Measurements from ENCODE around the gene ACCS.

Gene ACCS, protein sequence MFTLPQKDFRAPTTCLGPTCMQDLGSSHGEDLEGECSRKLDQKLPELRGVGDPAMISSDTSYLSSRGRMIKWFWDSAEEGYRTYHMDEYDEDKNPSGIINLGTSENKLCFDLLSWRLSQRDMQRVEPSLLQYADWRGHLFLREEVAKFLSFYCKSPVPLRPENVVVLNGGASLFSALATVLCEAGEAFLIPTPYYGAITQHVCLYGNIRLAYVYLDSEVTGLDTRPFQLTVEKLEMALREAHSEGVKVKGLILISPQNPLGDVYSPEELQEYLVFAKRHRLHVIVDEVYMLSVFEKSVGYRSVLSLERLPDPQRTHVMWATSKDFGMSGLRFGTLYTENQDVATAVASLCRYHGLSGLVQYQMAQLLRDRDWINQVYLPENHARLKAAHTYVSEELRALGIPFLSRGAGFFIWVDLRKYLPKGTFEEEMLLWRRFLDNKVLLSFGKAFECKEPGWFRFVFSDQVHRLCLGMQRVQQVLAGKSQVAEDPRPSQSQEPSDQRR

DNA sequence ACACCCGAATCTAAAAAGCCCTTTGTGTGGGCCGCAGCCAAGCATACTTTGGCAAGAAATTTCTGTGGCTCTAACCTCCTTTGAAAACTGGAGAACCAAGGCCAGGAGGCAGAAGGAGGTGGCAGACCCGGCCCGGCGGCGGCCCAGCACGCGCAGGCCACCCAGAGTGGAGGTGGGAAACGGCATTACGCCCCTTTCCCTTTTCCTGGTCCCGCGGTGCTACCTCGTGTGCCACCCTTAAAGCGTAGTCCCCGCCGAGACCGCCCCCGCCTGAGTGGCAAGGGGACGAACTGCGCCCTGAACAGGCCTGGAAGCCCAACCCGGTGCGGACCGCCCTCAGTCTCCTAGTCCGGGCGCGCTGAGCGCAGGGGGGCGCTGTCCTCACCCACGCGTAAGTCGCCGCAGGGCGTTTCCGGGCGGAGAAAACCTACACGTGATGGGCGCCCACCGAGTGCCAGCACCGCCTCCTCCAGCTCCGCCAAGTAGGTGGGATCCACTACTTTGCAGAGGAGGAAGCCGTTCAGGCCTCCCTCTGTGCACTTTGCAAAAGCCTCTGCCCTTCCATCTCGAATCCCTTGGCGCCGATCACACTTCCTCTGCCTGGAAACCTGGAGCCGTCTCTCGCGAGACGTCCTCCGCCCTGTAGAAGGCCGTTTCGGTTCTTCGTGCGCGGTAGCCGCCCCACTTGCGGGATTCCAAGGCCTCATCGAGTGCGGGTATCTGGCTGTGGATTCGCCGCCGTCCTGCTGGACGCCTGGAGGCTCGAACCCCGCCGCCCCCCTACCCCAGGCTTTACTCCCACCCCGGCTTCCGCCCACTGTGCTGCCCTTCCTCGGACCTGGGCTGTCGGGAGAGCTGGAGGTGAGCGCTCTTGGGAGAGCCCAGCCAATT lies at the start of gene ACCS:
Gene ACCS (plus strand): TSS at position 430 of the 891 bp plus-strand sequence. CDS start 1,358 bp downstream, outside the sequence.
- peak; percentile 98 for DNase-seq

DNA sequence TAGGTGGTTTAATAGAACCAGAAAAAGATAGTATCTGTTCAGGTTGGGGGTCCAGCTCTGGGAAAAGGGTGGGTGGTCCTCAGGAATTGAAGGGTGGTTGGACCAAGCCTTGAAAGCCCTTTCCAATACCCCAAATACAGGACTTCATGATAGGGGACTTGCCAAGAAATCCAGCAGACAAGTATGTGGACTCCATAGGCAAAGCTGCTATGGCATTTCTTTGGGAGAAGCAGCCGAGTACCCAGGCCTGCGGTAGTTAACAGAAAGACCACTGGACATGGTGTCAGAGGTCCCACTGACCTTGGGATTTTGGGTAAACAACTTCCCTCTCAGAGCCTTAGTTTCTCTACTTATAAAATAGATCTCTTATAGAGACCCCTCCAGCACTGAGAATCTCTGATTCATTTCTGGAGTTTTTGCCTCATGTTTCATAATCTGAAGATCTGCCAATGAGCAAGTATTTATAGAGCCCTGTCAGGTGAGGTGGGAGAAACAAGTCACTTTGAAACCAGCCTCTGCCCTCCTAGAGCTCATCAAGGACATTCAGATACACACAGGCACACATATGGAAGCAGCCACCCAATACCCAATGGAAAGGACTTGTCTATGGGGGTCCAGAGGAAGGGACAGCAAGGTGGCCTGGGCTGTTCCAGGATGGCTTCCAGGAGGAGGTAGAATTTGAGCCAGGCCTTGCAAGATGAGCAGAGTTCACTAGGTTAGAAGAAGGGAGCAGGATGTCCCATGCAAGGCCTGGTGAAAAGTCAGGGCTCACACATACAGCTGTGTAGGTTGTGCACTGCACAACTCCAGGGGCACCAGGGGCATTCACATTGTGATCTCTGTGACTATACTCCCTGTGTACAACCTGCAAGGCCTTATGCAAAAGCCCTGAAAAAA lies 49.3 kb upstream of the ACCS start:
- no peak for DNase-seq

DNA sequence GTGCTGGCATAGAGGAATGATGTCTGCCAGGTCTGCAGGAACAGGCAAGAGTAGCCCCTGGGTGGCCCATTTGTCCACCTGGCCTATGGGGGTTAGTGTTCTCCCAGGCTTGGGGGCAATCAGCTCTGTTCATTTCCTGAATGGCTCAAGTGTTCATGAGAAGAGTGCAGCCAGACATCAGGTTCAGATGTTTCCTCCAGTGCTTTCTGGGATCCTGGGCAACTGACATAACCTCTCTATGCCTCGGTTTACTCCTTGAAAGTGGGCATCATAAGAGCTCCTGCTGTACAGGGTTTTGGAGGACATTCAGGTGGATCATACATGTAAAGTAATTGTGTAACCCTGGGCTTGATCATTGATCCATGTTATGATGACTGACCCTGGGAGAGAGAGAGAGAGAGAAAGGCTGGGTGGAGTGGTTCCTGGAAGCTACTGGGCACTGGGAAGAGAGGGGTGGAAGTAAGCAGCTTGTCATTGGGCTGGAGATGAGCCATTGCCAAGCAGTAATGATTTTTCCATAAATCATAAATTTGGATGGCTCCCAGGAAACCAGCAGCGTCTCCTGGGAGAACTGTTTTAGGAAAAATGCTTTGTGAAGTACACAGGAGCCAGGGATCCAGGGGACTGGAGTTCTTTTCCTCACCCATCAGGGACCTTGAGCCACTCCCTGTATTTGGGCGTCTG lies 48.5 kb upstream of the ACCS start:
- no peak for DNase-seq

DNA sequence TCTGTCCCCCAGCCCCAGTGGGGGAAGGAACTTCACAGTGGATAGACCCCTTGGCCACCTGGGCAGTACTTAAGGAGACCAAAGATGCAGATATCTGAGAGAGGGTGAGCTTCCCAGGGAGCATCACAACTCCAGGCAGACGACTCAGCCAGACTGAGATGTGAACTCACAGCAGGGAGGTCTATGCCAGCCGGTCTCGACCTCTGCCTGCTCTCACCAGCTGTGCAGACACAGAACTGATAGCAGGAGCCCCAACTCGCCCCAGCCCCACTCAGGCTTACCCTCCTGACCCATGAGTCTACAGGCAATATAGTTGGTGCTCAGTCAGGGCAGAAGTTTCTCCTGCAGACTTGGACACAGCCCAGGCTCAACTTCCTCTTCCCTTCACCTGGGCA lies 47.9 kb upstream of the ACCS start:
- no peak for DNase-seq

DNA sequence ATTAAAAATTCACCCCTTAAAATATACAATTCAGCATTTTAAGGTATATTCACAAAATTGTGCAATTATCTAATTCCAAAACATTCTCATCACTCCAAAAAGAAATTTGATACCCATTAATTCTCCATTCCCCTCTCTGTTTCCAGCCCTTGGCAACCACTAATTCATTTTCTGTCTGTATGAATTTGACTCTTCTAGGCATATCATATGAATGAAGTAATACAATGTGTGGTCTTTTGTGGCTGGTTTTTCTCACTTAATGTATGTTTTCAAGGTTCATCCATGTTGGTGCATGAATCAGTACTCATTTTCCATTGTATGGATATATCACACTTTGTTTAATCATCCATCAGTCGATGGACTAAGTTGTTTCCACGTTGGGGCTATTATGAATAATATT lies 47.2 kb upstream of the ACCS start:
- DNase-seq = no peak

DNA sequence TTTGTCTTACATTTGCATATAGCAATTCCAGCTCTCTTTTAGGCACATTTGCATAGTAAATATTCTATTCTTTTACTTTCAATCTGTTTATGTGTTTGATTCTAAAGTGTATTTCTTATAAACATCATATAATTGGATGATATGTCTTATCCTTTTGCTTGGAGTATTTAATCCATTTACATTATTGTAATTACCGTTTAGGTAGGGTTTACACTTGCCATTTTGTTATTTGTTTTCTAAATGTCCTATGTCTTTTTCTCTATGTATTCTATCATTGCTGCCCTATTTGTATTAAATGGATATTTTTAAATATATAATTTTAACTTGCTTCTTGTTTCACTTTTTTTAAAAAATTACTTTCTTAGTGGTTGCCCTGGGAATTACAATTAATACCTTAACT lies 41.1 kb upstream of the ACCS start:
- no peak for DNase-seq

DNA sequence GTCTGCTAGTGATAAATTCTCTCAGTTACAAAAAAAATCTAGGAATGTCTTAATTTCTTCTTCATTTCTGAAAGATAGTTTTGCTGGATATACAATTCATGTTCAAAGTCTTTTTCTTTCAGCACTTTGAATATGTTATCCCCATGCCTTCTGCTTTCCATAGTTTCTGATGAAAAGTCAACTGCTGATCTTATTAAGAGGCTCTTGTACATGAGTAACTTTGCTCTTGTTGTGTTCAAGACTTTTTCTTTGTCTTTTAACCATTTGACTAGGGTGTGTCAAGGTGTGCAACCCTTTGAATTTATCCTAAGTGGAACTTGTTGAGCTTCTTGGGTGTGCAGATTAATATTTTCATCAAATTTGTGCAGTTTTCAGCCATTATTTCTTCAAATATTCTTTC lies 40.3 kb upstream of the ACCS start:
- no peak for DNase-seq

DNA sequence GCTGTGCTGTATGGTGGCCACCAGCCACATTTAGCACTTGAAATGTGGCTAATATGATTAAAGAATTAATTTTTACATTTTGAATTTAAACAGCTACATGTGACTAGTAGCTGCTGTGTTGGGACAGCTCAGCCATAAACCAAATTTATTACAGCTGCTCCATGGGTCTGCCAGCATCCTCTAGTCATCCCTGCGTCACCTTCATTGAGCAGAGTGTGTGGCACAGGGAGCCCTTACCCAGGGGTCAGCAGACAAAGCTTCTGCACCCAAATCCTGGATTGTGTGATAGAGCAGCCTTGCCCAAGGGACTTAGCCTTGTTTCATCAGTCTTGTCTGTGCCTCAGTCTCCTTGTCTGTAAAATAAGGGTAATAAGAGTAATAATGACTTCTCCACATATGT lies 37.7 kb upstream of the ACCS start:
- no peak for DNase-seq

DNA sequence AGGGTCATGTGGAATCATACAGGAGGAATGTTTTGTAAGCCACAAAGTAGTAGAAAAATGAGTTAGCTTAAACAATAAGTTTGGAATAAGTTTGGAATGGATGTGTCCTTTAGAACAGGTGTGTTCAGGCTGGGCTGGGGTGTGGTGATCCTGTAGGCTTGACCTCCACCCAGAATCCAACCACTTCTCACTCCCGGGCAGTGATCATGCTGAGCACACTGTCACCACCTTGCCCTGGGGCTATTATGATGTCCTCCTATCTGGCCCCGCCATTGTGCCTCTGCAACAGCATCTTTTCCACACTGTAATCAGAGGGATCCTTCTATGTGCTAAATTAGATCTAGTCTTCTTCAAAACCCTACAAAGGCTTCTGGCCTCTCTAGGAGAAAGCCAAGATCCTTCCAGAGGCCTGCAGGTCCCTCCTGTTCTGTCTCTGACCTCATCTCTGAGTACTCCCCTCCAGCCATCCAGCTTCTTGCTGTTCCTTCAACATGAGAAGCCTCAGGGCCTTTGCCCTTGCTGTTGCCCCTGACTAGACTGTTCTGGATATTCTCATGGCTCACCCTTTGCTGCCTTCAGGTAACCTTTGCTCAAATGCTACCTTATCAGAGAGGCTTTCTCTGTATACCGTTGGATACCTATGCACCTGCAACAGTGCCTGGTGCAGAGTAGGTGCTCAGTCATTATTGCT lies 37.1 kb upstream of the ACCS start:
- no peak for DNase-seq

DNA sequence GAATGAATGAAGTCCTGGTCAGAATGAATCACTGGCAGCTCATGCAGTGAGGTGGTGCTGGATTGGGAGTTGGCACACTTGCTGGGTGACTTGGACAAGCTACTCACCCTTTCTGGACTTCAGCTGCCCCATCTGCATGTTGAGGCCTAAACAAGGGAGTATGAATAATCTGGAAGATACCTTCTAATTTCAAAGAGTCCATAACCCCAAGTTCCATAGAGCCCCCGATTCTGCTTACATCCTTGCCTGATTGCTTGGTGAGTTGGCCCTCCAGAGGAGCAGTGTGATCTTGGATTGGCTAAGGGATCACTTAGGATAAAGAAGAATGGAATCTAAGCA lies 36.6 kb upstream of the ACCS start:
- DNase-seq = no peak

DNA sequence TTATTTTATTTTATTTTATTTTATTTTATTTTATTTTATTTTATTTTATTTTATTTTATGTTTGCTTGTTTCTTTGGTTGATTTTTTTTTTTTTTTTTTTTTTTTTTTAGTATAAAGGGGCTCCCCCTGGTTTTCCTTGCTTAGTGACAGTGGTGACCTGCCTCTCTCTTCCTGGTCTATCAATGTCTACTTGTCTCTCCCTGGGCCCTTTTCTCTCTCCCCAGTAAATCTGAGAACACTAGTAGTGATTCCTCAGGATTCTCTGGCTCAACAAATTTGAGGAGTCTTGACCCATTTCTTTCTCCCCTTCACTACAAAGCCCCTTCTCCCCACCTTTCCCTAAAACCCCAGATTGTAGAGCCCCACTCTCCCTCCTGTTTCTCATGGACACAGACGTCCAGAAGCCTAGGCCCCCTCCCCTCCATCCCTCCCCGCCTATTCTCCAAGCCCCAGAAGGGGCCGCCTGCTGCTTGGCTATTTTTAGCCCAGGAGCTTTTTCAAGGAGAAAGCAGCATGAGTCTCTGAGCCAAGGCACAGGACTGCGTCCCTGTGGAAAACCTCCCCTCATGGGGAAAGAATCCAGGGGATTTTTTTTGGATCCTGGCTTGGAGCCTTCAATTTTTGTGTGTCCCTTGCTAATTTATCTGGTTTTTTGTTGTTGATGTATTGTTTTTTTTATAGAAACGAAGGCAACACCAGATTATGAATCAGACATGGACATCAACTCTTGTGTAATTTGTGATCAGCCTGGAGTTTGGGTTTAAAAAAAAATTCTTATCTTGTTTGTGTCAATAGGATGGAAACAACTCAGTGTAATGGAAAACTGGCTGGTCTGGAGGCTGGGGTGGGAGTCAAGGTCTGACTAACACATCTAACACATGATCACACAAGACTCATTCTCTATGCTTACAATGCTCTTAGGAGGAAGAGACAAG lies 35.8 kb upstream of the ACCS start:
- peak; percentile 49 for DNase-seq

DNA sequence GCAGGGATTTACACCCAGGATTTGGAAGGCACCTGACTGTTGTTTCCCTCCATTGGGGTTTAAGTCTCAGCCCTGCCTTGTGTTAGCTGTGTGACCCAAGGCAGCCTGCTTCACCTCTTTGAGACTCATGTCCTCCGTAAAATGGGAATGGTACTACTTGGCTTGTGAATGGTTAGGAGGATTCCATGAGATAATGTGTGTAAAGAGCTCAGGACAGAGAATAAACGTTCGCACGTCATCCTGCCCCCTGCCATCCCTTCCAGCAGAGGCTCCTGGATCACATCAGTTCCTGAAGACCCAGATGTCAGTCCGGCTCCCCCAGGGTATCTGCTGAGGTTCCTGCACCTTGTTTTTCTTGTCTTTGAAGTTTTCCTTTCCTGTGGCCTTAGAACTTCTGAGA lies 35.1 kb upstream of the ACCS start:
- DNase-seq = no peak

DNA sequence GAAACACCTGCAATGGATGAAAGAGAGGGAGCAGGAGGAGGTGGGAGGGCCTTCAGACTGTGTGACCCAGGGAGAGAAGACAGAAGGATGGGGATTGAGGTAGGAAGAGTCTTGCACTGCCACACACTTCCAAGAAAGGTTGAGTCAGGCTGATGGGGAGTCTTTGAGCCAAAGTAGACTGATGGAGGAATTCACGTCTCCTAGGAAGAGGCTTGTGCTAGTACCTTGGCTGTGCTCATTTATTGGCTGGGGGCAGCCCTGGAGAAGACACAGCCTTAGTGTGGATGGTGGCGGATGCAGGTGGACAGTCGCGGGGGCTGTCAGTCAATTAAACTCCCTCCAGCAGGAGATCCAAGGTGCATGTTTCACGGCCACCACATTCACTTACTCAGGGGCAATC lies 34.5 kb upstream of the ACCS start:
- no peak for DNase-seq

DNA sequence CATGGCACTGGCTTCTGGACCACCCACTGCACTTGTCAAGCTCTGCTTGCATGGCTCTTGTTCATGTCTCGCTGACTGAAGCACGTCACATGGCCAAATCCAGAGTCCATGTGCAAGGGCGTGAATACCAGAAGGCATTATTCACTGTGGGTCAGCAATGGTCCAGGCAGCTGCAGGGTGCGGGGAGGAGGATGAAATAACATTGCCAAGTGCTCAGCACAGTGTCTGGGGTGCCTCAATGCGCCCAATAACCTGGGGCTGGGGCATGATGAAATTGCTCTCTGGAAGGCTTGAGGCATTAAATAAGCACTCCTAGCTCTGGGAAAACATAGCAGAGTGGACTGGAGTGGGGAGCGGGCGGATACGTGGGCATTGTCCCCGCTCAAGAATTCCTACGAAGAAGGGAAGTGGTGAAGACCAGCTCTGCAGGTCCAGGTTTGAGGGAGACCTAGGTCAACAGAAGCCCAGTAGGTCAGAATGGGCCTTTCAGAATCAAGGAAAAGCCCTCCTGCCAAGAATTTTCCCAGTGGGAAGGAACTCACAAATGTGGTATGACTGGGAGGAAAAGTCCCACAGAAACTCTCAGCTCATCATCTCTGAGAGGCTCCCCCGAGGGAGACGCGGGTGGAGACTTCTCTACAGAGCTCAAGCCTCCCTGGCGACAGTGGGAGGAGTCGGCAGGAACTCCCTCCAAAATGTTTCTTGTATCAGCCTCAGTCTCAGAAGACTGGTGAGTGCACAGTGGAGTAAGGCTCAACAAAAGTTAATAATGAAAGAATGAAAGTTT lies 33.6 kb upstream of the ACCS start:
- DNase-seq = no peak

DNA sequence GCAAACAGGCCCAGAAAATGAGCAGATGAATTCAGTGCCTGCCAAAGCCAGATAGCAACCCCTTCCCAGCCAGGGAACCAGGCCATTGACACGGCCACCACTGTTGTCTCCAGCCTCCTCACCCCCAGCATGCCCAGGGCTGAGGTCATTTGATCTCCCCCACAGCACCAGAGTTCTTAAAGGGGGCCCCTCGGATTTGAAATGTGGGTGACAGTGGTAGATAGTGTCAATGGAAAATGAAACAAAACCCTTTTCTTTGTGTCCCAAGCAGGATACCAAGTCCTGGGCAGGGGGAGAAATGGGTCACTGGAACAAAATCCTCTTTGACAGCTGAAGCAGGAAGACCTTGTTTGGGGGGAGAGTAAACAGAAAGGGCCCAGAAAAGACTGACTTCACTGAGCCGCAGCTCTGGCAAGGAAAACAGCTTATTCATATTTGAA lies 32.6 kb upstream of the ACCS start:
- DNase-seq = no peak

DNA sequence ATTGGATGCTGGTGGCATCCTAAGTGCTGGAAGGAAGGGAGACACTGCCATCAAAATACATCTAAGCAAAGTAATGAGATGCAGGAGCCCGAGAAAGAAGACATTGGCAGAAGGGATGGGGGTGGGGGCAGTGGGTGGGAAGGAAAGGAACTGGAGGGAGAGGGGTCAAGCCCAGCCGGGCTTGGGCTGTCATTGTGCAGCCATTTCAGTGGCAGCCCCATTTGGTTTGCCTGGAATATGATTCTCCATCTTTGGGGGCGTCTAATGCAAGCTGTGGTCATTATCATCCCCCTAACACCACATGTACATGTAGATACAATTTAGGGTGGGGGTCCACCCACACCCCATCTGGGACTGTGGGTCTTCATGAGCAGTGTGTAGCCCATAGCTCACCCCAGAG lies 32.2 kb upstream of the ACCS start:
- no peak for DNase-seq

DNA sequence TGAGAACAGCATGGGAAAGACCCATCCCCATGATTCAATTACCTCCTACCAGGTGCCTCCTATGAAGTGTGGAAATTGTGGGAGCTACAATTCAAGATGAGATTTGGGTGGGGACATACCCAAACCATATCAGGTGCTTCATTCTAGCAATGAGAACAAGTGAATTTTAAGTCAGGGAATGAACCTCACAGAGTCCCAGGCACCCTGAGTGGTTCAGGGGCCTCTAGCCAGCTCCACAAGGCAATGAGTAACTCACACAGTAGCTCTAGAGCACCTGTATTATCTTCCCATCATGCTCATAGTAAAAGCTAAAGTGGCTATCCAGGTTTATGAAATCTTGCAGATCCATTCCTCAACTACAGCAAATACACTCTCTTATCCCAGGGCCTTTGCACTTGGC lies 31.4 kb upstream of the ACCS start:
- no peak for DNase-seq

DNA sequence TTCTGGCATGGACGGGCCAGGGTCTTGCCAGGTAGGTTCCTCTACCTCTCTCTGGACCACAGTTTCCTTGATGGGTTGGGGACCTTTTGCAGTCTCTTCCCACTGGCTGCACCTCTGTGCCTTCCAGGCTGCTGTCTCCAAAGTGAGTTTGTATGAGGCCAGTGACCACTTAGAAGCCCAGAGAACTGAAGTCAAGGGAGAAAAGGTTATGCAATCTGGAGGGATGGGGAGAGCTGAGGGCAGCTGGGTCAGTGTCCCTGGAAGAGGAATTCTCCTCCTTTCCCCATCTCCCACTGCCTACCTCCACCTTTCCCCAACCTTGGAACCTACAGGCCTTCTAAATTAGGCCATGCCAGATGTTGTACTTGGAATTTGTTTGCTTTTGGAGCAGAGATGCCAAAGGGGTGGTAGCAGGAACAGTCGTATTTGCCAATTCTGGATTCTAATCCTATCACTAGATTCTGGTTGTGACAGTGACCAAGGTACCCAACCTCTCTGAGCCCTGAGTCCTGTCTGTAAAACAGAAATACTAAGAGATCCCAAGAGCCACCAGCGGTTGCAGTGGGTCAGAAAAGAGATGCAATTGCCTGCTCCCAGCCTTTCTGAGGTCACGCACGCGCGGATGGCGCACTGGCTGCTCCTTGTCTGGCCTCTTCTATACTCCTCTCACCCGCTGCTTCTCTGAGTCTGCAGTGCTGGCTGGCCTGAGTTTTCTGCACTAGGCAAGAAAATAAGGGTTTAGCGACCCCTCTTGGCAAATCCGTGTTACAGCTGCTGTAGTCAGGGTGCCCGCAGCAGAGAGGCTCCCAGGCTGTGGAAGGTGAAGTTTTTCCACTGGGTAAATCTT lies 29.0 kb upstream of the ACCS start:
- DNase-seq = peak; percentile 85

DNA sequence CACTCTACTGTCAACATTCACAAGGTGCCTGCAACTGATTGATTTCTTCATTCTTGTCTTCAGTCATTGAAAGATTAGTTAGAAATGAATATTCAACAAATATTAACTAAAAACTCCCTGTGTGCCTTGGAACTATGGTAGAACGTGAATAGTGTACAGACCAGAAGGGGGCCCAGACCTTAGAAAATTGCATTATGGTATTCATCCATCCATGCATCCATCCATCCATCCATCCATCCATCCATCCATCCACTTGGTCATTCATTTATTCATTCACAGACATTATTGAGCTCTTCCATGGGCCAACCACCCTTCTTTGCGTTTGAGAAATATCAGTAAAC lies 28.4 kb upstream of the ACCS start:
- no peak for DNase-seq

Measured in right hindlimb (tissue), 1 donor.